DMS153 treated with DMSO at 0.1 percent for 48 hours (cell line): ENCODE data around the gene CREG2.

Experiments
- DNase-seq: peaks from one replicate; lab custom pipeline; 2025; ENCODE audit not compliant: unreplicated experiment; lab: John Stamatoyannopoulos, UW

CREG2 gene

GRCh38 chr2:101409699-101410098, 22.4 kb upstream of the CREG2 start:
- DNase-seq: no peak

- DNase-seq: no peak
These were observed 21.6 kb upstream of the CREG2 start for GRCh38 chr2:101408925-101409324.

- no peak for DNase-seq
These were observed 18.1 kb upstream of the CREG2 start for GRCh38 chr2:101405351-101405899.

- DNase-seq: no peak
These were observed 16.4 kb upstream of the CREG2 start for GRCh38 chr2:101403745-101404144.

- no peak for DNase-seq
These were observed 15.3 kb upstream of the CREG2 start for GRCh38 chr2:101402630-101403029.

- no peak for DNase-seq
These were observed 14.6 kb upstream of the CREG2 start for GRCh38 chr2:101401906-101402305.

- no peak for DNase-seq
These were observed 14.0 kb upstream of the CREG2 start for GRCh38 chr2:101401326-101401665.

- DNase-seq: no peak
These were observed 13.4 kb upstream of the CREG2 start for GRCh38 chr2:101400506-101401325.

GRCh38 chr2:101400048-101400447, 12.7 kb upstream of the CREG2 start:
- no peak for DNase-seq

- DNase-seq: no peak
These were observed 11.9 kb upstream of the CREG2 start for GRCh38 chr2:101399021-101399799.

GRCh38 chr2:101398116-101398821, 11.0 kb upstream of the CREG2 start:
- DNase-seq: no peak

GRCh38 chr2:101396316-101396717, 9.0 kb upstream of the CREG2 start:
- no peak for DNase-seq

GRCh38 chr2:101395545-101396315, 8.4 kb upstream of the CREG2 start:
- DNase-seq: no peak

- no peak for DNase-seq
These were observed 929 bp upstream of the CREG2 start for GRCh38 chr2:101388232-101388631.

GRCh38 chr2:101386599-101387150, 628 bp downstream of the CREG2 start:
- no peak for DNase-seq

- DNase-seq: no peak
These were observed 4.2 kb downstream of the CREG2 start for GRCh38 chr2:101383016-101383541.

- no peak for DNase-seq
These were observed 4.9 kb downstream of the CREG2 start for GRCh38 chr2:101382442-101382841.

- no peak for DNase-seq
These were observed 6.9 kb downstream of the CREG2 start for GRCh38 chr2:101380376-101380775.

GRCh38 chr2:101379091-101379490, 8.2 kb downstream of the CREG2 start:
- no peak for DNase-seq

- no peak for DNase-seq
These were observed 11.7 kb downstream of the CREG2 start for GRCh38 chr2:101375653-101376052.
